Fibroblast of lung (primary cell): Measurements from ENCODE around the gene TSHZ2.

ENCODE experiments used
- EZH2 ChIP-seq: IDR thresholded peaks from 2 replicates; pipeline ENCODE4 v1.5.1; 2012; ENCODE audit warnings: low read length, control low read depth, mild to moderate bottlenecking; ENCODE audit errors: missing control alignments
- TF ChIP-seq, protein P1 (sequence below), 2 donors: IDR thresholded peaks in 1 of 2; conservative IDR thresholded peaks in 1 of 2; 1 replicate in 1 of 2; 2 replicates in 1 of 2; pipeline ENCODE4 v1.5.1; 2011 to 2012; ENCODE audit warnings: low read length in 2 of 2, control low read depth in 1 of 2, inconsistent platforms in 1 of 2, low read depth in 1 of 2, mild to moderate bottlenecking in 1 of 2

DNA sequence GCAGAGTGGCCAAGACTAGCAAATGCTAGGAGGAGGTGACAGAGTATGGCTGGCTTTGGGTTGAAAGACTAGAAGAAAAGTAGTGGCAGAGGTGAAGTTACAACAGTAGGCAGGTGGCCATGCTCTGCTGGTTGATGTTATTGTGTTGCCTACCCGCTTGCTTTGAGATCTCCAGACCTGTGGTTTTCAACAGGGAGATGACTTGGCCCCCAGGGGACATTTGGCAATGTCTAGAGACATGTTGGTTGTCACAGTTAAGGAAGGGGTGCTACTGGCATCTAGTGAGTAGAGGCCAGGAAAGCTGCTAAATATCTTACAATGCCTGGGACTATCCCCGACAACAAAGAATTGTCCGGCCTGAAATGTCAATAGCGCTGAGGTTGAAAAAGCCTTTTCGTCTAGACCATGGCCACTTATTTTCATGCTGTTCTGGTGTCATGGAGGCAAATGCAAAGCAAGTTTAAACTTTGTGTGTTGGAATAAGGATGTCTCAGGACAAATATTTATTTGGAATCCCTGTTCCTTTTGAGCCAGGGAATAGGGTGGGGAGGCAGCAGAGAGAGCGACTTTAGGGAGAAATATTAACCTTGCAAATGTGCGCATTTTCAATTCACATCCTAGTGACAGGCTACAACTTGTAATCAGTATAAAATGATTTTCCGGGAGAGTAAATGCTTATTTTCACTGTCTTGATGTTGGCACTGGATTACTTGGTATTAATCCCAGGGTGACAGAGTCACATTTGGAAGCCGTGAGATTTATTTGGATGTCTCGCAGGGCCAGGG is 417.6 kb downstream of the TSHZ2 start:
- TF ChIP-seq, protein P1, sequence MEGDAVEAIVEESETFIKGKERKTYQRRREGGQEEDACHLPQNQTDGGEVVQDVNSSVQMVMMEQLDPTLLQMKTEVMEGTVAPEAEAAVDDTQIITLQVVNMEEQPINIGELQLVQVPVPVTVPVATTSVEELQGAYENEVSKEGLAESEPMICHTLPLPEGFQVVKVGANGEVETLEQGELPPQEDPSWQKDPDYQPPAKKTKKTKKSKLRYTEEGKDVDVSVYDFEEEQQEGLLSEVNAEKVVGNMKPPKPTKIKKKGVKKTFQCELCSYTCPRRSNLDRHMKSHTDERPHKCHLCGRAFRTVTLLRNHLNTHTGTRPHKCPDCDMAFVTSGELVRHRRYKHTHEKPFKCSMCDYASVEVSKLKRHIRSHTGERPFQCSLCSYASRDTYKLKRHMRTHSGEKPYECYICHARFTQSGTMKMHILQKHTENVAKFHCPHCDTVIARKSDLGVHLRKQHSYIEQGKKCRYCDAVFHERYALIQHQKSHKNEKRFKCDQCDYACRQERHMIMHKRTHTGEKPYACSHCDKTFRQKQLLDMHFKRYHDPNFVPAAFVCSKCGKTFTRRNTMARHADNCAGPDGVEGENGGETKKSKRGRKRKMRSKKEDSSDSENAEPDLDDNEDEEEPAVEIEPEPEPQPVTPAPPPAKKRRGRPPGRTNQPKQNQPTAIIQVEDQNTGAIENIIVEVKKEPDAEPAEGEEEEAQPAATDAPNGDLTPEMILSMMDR (conservative IDR thresholded peaks at IDR 0.05 in 1 of 2, IDR thresholded peaks at IDR 0.05 in 1 of 2; ENCODE audit: low read depth in 1 of 2, low read length in 2 of 2): no peak
- no peak for TF ChIP-seq EZH2
